AG04449 (cell line): ENCODE data around the gene ANXA8.

Experiments
- CTCF ChIA-PET: fragments of 350-600 bp; formaldehyde crosslinking; extraction: SDS; loops from one replicate; lab custom pipeline; 2021; ENCODE audit warnings: antibody characterized with exemption; lab: Yijun Ruan, JAX
- POLR2A ChIA-PET: fragments of 400-600, 350-600 bp; formaldehyde crosslinking; extraction: SDS; loops from one replicate; lab custom pipeline; 2020; ENCODE audit warnings: antibody characterized with exemption, inconsistent platforms; lab: Yijun Ruan, JAX
- DNase-seq: peaks from one replicate; pipeline ENCODE4 v3.0.0-alpha.2; 2010; ENCODE audit warnings: low read depth, low spot score
- H3K4me3 ChIP-seq: 2 replicates; pipeline ENCODE4 v1.5.1; 2011; ENCODE audit warnings: low read depth, mild to moderate bottlenecking, control low read depth, low read length
- CTCF ChIP-seq: IDR thresholded peaks from one replicate; pipeline ENCODE4 v1.5.1; 2011; ENCODE audit warnings: mild to moderate bottlenecking, moderate library complexity, low read length, control low read depth, inconsistent platforms; ENCODE audit not compliant: insufficient read depth; ENCODE audit errors: missing control alignments

Gene ANXA8

GRCh38 chr10:47449979-47450378, 33.9 kb downstream of the ANXA8 start:
- H3K4me3 ChIP-seq: no peak overlapping the region
- ChIA-PET CTCF (interaction anchor here (2.2 to 2.7 kb wide), 2 partner anchors 9 to 12 kb away, joined by 11 to 13 read pairs; no protein-coding TSS in a partner anchor), POLR2A (no interaction called here)
- no peak for TF ChIP-seq CTCF
- no peak for DNase-seq

- ChIA-PET POLR2A (no interaction called here), CTCF (interaction anchor here (2.2 to 2.7 kb wide), 2 partner anchors 9 to 11 kb away, joined by 11 to 13 read pairs; no protein-coding TSS in a partner anchor)
- H3K4me3 ChIP-seq: no peak overlapping the region
- TF ChIP-seq CTCF: no peak
- no peak for DNase-seq
These were observed 34.6 kb downstream of the ANXA8 start for GRCh38 chr10:47449102-47449978.

GRCh38 chr10:47447705-47448104, 36.2 kb downstream of the ANXA8 start:
- CTCF ChIA-PET: no interaction called here
- POLR2A ChIA-PET: no interaction called here
- no peak for DNase-seq
- H3K4me3 ChIP-seq: no peak overlapping the region
- no peak for TF ChIP-seq CTCF

GRCh38 chr10:47447209-47447608, 36.7 kb downstream of the ANXA8 start:
- ChIA-PET POLR2A (no interaction called here), CTCF (no interaction called here)
- no peak for DNase-seq
- TF ChIP-seq CTCF: no peak
- H3K4me3 ChIP-seq: no peak overlapping the region

- CTCF ChIA-PET: no interaction called here
- no peak overlapping the region for H3K4me3 ChIP-seq
- no peak for TF ChIP-seq CTCF
- DNase-seq: no peak
- POLR2A ChIA-PET: no interaction called here
These were observed 38.2 kb downstream of the ANXA8 start for GRCh38 chr10:47445720-47446119.

GRCh38 chr10:47444047-47444446, 39.9 kb downstream of the ANXA8 start:
- no peak for TF ChIP-seq CTCF
- POLR2A ChIA-PET: no interaction called here
- H3K4me3 ChIP-seq: no peak overlapping the region
- CTCF ChIA-PET: no interaction called here
- no peak for DNase-seq
